Stimulated activated CD4-positive, alpha-beta T cell treated with anti-CD3 and anti-CD28 coated beads, Interleukin-12 subunit alpha, Interleukin-12 subunit beta, amount 100 ng/mL, for 24 hours (primary cell): Measurements from ENCODE around the gene TXN.
"Not testable (repeated sequence)": the region's sequence is repeated elsewhere in the genome, so short reads cannot be mapped to it uniquely, and the experiment has no call there.

Source experiments
- DNase-seq, 2 experiments: peaks; one replicate each; pipeline ENCODE4 v3.0.0-alpha.2; 2020; ENCODE audit warnings: low read depth in 2 of 2

Gene TXN

GRCh38 chr9:110257097-110257841 lies 962 bp upstream of the TXN start:
- no peak for DNase-seq

DNA sequence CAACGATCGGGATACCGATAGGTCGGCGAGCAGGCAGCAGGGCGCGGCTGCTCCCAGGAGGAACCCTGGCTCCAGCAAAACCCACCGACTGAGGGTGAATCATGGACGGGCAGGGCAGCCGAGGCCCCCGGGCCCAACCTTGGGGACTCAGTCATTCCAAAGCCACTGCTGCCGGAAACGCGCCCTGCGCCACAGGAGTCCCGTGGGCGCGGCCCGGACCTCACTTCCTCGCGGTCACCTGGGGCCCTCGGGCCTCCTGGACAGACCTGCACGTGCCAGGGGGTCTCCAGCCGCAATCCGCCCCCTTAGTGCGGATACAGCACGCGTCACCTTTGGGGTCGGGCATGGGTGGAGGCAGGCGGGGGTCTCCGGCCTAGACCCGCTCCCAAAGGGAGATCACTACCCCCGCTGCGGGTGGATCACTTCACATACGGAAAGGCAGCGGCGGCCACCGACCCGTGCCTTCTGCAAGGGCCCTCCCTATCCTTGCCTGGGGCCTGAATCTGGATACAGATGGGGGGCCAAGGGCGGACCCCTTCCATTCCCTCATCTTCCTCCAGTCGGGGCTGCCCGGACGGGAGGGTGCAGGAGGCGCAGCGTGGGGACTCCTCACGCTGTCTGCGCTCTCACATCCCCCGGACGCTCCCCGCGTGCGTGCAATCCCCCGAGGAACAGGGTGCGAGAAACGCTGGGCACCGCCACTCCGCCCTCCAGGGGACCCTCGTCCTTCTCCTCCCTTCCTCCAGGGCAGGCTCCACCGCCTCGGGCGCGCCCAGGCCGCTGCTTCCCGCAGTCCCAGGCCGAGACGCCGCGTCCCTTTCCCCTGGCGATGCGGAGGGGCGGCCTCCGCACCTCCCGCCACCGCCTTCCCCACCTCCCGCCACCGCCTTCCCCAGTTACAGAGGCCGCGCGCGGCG lies 586 bp downstream of the TXN start:
- peak; percentile 13 to 59 for DNase-seq

GRCh38 chr9:110255034-110255462 lies 1.3 kb downstream of the TXN start:
- DNase-seq: no peak

DNA sequence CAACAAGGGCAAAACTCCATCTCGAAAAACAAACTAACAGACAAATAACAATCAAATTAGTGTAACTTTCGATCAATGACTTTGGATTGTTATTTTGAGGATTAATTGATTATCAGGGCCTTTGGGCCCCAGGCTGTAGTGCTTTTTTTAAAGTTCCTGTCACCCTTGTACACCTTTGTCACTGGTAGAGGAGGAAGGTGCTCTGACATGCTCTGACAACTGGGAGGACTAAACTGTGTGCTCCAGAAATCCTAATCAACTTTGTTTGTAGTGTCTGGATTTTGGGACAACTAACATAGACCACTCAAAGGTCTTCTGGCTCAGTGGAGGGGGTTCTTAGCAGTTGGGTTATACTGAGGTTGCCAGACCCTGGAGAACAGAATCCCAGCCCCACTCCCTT lies 1.8 kb downstream of the TXN start:
- no peak for DNase-seq

DNA sequence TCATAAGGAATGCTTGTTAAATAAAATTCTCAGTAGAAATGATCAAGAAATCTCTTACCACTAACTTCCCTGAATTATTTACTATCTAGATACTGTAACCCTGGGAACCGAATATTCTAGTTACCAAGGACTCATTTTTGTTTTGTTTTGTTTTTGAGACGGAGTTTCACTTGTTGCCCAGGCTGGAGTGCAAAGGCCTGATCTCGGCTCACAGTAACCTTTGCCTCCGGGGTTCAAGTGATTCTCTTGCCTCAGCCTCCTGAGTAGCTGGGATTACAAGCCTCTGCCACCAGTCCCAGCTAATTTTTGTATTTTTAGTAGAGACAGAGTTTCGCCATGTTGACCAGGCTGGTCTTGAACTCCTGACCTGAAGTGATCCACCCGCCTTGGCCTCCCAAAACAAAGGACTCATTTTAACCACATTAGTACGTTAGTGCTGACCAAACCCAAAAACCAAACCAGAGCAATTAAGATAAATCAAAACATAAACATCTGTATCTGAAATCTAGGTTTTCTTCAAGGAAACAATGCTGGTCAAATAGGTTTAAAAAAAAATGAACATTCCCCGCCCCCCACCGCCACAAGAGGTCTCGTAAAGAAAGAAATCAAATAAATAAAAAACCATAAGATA lies 3.7 kb downstream of the TXN start:
- no peak for DNase-seq

DNA sequence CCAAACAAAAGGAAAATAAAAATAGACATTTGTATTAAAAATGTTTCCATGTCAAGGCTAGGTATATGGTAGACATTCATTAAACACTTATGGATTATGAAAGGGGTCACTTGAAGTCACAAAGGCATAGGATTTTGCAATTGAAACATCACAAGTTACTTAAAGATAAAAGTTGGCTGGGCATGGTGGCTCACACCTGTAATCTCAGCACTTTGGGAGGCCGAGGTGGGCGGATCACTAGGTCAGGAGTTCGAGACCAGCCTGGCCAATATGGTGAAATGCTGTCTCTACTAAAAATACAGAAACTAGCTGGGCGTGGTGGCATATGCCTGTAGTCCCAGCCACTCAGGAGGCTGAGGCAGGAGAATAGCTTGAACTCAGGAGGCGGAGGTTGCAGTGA lies 4.5 kb downstream of the TXN start:
- DNase-seq: not testable (repeated sequence)

DNA sequence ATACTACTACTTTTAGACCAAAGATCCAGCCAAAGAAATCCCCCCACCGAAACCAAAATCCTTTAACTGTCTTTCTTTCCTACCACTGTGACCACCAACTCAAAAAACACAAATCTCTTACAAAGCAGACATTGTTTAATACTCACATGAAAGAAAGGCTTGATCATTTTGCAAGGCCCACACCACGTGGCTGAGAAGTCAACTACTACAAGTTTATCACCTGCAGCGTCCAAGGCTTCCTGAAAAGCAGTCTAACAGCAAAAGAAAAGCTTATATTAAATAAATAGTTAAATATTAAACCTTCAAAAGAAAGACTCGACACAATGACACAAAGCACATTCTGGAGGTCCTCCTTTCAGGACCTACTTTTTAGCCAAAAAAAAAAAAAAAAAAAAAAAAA lies 5.1 kb downstream of the TXN start:
- no peak for DNase-seq

DNA sequence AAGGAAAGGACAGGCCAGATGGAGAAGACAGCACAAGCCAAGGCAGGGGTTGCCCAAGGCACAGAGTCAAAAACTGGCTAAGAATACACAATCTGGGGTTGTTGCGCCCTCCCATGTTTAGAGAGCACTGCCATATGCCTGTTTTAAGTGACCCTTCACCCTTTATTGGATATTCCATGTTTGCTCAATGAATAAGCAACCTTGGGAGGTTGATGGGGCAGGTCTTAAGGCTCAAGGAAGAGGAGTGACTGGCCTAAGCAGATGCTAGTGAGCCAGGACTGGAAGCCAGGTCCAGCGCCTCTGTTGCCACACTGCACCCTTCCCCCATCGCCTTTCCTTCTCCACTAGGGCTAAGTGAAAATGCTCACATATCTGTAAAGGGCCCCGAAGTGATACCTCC lies 6.7 kb downstream of the TXN start:
- no peak for DNase-seq

DNA sequence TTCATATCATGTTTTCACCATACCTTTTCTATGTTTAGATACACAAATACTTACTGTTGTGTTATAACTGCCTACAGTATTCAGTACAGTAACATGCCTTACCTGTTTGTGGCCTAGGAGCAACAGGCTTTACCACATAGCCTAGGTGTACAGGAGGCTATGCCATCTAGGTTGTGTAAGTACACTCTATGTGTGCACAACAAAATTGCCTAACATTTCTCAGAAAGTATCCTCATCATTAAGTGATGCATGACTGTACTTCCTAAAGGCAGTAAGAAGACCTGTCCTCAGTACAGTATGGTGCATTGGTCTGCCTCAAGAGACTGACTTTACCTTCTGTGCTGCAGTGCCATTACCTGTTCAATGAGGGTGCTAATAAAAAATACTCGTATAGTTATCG lies 7.9 kb downstream of the TXN start:
- DNase-seq: no peak

- no peak for DNase-seq
These were observed 10.1 kb downstream of the TXN start for GRCh38 chr9:110246214-110246613.

GRCh38 chr9:110244616-110245015 lies 11.7 kb downstream of the TXN start:
- no peak for DNase-seq

DNA sequence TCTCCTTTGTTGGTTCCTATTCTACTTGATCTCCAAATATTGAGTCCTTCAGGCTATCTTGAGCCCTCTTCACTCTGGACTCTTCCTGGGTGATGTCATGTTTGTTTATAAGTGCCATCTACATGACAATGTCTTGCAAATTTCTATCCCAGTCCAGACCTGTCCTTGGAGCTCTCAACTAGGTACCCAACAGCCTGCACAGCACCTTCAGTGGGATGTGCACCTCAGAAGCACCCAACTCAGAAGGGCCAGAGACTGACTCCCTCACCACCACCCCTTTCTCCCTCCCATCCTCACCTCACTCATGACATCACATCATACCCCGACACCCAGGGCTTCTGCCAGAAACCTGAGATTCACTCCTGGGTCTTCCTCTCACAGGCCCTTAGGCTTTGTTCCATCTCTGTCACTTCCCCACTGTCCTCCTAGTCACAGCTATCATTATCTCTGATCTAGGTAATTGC lies 14.4 kb downstream of the TXN start:
- DNase-seq: no peak

- no peak for DNase-seq
These were observed 14.9 kb downstream of the TXN start for GRCh38 chr9:110241260-110241857.

DNA sequence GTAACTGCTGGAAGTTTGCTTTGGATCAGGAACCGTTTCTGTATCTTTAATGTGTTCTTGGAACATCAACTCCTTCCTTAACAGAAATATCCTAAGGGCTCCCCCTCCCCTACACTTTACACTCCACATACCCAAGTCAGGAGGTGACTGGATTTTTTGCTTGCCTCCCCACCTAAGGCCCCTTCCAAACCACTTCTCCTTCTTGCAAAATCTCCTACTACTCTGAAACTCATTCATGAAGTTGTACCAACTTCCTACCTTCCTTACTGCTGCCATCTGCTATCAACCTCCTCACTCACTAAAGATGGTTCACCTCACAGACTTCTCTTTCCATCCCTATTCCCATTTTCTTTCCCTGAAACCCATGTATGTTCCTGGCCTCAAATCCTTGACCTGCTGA lies 16.1 kb downstream of the TXN start:
- DNase-seq: no peak

GRCh38 chr9:110228321-110228720 lies 28.0 kb downstream of the TXN start:
- no peak for DNase-seq

DNA sequence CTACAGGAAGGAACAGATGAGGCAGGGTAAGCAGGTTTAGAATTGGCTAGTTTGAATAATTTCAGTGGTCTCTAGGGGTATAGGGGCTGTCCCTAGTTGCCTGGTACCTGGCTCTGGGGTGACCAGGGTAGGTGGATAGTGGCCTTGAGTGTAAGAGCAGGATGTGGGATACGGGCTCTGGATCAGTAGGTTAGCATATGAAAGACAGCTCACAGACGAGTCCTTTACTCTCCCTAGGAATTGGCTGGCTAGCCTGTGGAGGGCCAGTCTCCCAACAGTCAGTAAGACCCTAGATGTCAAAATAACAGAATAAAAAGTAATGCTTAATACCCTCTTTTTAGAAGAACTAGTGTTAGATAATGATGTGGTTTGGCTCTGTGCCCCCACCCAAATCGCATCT lies 31.7 kb downstream of the TXN start:
- DNase-seq: no peak

GRCh38 chr9:110220809-110221208 lies 35.5 kb downstream of the TXN start:
- DNase-seq: no peak

DNA sequence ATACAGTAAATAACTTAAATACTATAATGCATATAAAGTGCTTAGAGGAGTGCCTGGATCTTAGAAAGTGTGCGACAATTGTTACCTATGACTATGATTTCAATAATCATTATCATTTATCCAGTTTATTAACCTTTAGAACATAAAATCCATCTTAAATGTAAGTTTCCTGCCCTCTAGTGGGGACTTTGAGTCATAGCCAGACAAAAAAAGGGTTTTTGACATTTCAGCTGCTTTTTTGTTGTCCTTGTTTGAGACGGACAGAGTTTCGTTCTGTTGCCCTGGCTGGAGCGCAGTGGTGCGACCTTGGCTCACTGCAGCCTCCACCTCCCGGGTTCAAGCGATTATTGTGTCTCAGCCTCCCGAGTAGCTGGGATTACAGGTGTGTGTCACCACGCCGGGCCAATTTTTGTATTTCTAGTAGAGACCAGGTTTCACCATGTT lies 38.6 kb downstream of the TXN start:
- no peak for DNase-seq

- no peak for DNase-seq
These were observed 41.5 kb downstream of the TXN start for GRCh38 chr9:110214586-110215355.

GRCh38 chr9:110214090-110214489 lies 42.2 kb downstream of the TXN start:
- no peak for DNase-seq

GRCh38 chr9:110213413-110214044 lies 42.8 kb downstream of the TXN start:
- DNase-seq: no peak
